Tibial nerve (tissue), 4 donors: ENCODE results near the gene MOCS1.

Experiments used
- CTCF ChIP-seq, 5 experiments: fragments of 200-600 bp in 3 of 5; fragments of 450-650 bp in 2 of 5; sonication (generic) in 3 of 5; IDR thresholded peaks; one replicate each; pipeline ENCODE4 v1.5.1; 2016 to 2019; ENCODE audit warnings: antibody characterized with exemption in 5 of 5, mild to moderate bottlenecking in 3 of 5, moderate library complexity in 2 of 5
- EP300 ChIP-seq, 2 donors: sonication (generic); formaldehyde crosslinking; IDR thresholded peaks; one replicate each; pipeline ENCODE4 v1.6.1; 2017; ENCODE audit warnings: antibody characterized with exemption in 2 of 2, mild to moderate bottlenecking in 1 of 2
- POLR2A ChIP-seq, 2 donors: fragments of 450-650 bp; IDR thresholded peaks; one replicate each; pipeline ENCODE4 v1.6.1; 2017; ENCODE audit warnings: antibody characterized with exemption in 2 of 2, mild to moderate bottlenecking in 2 of 2, moderate library complexity in 2 of 2

GRCh38 chr6:39865011-39865888, 69.0 kb downstream of the MOCS1 start:
- peak; percentile 72 to 85 (median 78) for TF ChIP-seq CTCF (IDR thresholded peaks at IDR 0.05)
- TF ChIP-seq POLR2A (IDR thresholded peaks at IDR 0.05): no peak
- no peak for TF ChIP-seq EP300 (IDR thresholded peaks at IDR 0.05)
